Cardiac fibroblast (primary cell): ENCODE measurements around the gene RPL35.

ENCODE experiments used
- DNase-seq, 2 donors: peaks; one replicate each; pipeline versions ENCODE4 v3.0.0 to v3.0.0-alpha.2; 2010; ENCODE audit warnings: low read depth in 2 of 2
- H3K4me3 ChIP-seq, 2 donors: replicated peaks in 1 of 2; 1 replicate in 1 of 2; 2 replicates in 1 of 2; pipeline ENCODE4 v1.5.1; 2011; ENCODE audit warnings: low read depth in 2 of 2, low read length in 2 of 2, mild to moderate bottlenecking in 2 of 2, moderate library complexity in 1 of 2
- CTCF ChIP-seq: IDR thresholded peaks from one replicate; pipeline ENCODE4 v1.5.1; 2011; ENCODE audit warnings: low read depth, mild to moderate bottlenecking, low read length, inconsistent platforms

Gene RPL35

DNA sequence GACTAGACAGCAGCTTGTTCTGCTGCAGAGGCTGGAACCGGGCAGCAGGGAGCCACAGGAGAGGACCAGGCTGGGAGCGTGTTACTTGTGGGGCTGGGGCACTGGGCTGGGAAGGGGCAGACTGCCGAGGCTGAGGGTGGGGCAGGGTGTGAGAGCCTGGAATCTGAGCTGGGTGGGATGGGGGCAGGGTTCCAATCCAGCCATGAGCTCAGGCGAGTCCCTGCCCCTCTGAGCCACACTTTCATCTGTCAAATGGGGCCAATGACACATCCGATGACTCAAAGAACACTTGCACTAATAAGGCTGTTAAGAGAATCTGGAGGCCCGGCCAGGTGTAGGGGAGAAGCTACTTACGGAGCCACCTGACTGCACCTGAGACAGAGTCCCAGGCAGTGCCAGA is 27.2 kb downstream of the RPL35 start:
- DNase-seq, result peak; percentile 39 to 68
- H3K4me3 ChIP-seq, result no peak overlapping the region
- no peak for TF ChIP-seq CTCF

DNA sequence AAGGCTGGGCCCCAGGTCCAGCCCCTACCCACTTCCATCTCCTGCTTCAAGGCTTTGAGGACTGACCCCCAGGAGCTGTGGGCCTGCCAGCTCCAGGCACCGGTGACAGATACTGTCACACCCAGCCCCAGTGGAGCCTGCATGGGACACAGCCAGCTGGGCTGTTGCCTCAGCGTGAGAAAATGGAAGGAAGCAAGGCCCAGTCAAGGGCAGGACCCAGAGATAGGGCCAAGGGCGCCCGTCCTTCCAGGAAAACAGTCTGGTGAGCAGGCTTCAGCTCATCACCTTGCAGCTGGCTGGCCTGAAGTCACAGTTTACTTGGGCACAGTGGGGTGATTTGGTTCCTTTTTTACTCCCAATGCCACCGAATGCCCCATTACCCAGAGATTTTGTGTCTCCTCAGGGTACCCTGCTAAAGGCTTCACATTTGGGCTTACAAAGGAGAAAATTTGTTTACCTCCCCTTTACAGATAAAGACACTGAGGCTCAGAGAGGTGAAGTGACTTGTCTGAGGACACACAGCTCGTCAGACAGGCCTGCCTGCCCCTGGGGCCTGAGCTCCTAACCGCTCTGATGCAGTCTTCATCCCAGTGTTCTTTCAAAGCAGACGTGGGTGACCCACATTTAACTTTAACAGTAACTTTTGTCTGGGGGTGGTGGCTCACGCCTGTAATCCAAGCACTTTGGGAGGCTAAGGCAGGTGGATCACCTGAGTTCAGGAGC is 30.0 kb downstream of the RPL35 start:
- peak in 1 of 2 donors; percentile 28 for DNase-seq
- no peak overlapping the region for H3K4me3 ChIP-seq
- TF ChIP-seq CTCF, result no peak

GRCh38 chr9:124830593-124830992 is 31.2 kb downstream of the RPL35 start:
- H3K4me3 ChIP-seq, result no peak overlapping the region
- no peak for TF ChIP-seq CTCF
- DNase-seq, result no peak

DNA sequence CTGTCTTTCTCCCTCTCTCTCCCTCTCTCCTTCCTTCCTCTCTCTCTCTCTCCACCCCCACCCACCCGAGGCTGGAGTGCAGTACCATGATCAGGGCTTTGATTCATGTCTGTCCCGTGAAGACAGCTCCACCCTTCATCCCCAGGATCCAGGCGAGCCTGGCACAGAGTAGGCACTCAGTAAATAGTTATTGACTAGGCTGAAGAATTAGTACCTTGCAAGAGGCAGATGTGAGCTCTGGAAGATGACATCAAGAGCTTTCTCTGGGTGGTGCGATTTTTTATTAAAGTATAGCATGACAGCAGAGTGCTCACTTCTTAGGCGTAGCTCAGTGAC is 32.5 kb downstream of the RPL35 start:
- no peak for DNase-seq
- no peak overlapping the region for H3K4me3 ChIP-seq
- no peak for TF ChIP-seq CTCF

DNA sequence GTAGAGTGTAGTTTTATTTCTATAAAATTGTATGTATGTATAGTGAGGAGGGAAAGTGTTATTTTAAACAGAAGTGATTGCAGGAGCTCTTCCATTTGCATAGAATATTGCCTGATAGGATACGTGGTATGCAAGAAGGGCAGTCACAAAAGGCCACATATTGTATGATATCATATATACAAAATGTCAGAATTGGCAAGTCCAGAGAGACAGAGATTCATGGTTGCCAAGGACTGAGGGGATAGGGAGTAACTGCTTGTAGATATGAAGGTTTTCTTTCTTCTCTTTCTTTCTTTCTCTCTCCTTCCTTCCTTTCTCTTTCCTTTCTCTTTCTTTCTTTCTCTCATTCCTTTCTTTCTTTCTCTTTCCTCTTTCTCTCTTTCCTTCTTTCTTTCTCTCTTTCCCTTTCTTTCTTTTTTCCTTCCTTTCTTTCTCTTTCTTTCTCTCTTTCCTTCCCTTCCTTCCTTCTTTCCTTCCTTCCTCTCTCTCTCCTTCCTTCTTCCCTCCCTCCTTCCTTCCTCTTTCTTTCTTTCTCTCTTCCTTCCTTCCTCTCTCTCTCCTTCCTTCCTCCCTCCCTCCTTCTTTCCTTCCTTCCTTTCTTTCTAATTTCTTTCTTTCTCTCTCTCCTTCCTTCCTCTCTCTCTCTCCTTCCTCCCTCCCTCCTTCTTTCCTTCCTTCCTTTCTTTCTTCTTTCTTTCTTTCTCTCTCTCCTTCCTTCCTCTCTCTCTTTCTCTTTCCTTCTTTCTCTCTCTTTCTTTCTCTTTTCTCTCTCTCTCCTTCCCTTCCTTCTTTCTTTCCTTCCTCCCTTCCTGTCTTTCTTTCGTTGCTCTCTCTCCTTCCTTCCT is 33.0 kb downstream of the RPL35 start:
- H3K4me3 ChIP-seq, result no peak overlapping the region
- no peak for TF ChIP-seq CTCF
- DNase-seq, result no peak

DNA sequence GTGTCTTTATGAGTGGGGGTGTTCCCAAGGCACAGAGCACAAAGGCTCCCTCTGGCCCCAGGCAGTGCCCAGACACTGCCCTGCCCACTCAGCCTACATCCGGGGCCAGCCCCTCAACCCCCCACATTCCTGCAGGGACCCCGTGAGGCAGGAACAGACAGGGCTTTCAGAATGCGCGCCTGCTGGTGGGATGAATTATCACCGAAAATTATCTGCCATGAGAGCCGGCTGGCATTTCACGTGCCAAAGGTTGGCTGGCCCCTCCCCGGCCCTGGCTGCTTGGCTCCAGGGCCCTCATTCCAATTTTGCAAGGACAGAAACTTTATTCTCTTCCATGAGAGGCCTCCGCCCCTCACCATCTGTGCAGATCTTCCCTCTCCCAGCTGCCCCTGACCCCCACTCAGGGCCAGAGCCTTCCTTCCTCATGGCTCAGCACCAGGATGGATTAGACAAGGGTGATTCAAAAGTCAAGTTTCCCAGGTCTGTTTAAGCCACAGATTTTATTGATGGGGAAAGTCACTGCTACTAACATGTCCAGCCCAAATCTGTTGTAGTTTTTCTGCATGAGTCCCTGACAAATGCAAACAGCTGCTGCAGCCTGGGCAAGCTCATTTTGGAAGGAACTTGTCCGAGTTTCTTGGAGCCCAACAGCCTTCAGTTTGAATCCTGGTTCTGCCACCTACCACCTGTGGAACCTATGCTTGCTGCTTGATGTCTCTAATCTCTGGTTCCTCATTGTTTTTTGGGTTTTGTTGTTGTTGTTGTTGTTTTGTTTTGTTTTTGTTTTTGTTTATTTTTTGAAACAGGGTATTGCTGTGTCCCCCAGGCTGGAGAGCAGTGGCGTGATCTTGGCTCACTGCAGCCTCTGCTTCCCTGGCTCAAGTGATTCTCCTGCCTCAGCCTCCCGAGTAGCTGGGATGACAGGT is 40.8 kb downstream of the RPL35 start:
- DNase-seq, result no peak
- H3K4me3 ChIP-seq, result no peak overlapping the region
- TF ChIP-seq CTCF, result no peak
